GM18505 (cell line): ENCODE measurements around the gene PKD1L1.

Experiments used
- ATAC-seq: cut with Tn5 transposase; IDR thresholded peaks from one replicate; pipeline ENCODE4 v1.9.1; 2021; ENCODE audit not compliant: unreplicated experiment
- POLR2A ChIP-seq: IDR thresholded peaks from 4 replicates; pipeline ENCODE4 v1.6.1; 2011; ENCODE audit warnings: borderline replicate concordance; ENCODE audit not compliant: insufficient read depth, insufficient read length; ENCODE audit errors: extremely low read depth

PKD1L1 gene

GRCh38 chr7:47739301-47739875, 208.9 kb downstream of the PKD1L1 start:
- TF ChIP-seq POLR2A = no peak
- no peak for ATAC-seq

- ATAC-seq = peak; percentile 56
- TF ChIP-seq POLR2A = no peak
These were observed 209.6 kb downstream of the PKD1L1 start for GRCh38 chr7:47738563-47739166.

GRCh38 chr7:47737601-47738000, 210.7 kb downstream of the PKD1L1 start:
- no peak for TF ChIP-seq POLR2A
- no peak for ATAC-seq

- TF ChIP-seq POLR2A = no peak
- ATAC-seq = no peak
These were observed 212.6 kb downstream of the PKD1L1 start for GRCh38 chr7:47735431-47736345.

GRCh38 chr7:47734949-47735291, 213.3 kb downstream of the PKD1L1 start:
- no peak for ATAC-seq

GRCh38 chr7:47734287-47734948, 213.8 kb downstream of the PKD1L1 start:
- ATAC-seq = no peak

More at GRCh38 chr7:47734949-47735291, 213.3 kb downstream of the PKD1L1 start:
- no peak for TF ChIP-seq POLR2A

GRCh38 chr7:47730142-47730541, 218.1 kb downstream of the PKD1L1 start:
- TF ChIP-seq POLR2A = no peak
- no peak for ATAC-seq

More at GRCh38 chr7:47734287-47734948, 213.8 kb downstream of the PKD1L1 start:
- no peak for TF ChIP-seq POLR2A

GRCh38 chr7:47726047-47726726, 222.1 kb downstream of the PKD1L1 start:
- TF ChIP-seq POLR2A = no peak
- no peak for ATAC-seq

- no peak for ATAC-seq
- TF ChIP-seq POLR2A = no peak
These were observed 223.1 kb downstream of the PKD1L1 start for GRCh38 chr7:47725031-47725780.
